Erythroblast (primary cell): Measurements from ENCODE around the gene ALKBH7.

Source experiments
- GATA1 ChIP-seq: IDR thresholded peaks from 2 replicates; pipeline ENCODE4 v1.6.1; 2011; ENCODE audit warnings: low read depth, mild to moderate bottlenecking, control low read depth, low read length, moderate library complexity
- POLR2A ChIP-seq: IDR thresholded peaks from 2 replicates; pipeline ENCODE4 v1.6.1; 2011; ENCODE audit warnings: mild to moderate bottlenecking, low read length

GRCh38 chr19:6414793-6415590 is 42.4 kb downstream of the ALKBH7 start:
- no peak for TF ChIP-seq POLR2A
- no peak for TF ChIP-seq GATA1
